Measurements from ENCODE around the gene PIGN.
"Not testable (repeated sequence)": the region's sequence is repeated elsewhere in the genome, so short reads cannot be mapped to it uniquely, and the experiment has no call there.

PIGN gene

DNA sequence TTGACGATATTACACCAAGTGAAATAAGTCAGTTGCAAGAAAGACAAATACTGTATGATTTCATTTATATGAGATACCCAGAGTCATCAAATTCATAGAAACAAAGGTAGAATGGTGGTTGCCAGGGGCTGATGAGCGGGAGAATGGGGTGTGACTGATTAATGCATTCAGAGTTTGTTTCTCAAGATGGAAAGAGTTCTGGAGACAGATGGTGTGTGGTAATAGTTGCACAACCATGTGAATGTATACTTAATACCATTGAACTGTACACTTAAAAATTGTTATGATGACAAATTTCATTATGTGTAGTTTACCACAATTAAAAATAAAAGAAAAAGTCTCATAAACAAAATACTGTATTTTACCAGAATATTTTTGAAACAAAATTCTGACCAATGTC is 117.3 kb downstream of the PIGN start:
- no peak for DNase-seq (ENCODE audit: low read depth in 3 of 3, low spot score in 1 of 3)

DNA sequence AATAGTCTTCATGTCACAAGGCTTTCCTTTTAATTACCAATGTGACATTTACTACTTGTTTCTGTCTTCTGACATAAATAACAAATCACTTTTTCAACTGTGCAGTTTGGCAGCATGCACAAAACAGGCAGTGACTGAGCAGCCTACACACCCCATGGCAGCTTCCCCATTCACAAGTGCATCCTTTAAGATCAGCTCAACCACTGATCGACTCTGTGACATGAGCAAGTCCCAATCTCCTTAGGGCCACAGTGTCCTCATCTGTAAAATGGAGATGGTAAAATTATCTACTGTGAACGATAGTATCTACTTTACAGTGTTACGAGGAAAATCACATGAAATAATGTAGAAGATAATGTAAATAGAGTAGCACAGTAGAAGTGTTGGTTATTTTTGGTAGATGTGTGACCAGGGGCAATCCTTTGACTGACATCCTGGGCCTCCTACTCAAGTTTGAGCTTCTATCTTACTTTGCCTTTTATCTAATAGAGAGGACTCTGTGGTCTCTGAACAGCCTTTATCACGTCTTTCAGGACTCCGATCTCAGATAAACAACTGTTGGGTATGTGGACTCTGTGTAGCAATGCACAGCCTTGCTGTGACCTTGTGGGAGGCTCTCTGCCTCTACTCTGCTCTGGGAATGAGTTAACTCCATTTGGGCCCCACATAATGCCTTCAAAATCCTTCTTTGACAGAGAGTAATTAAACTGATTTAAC is 120.6 kb downstream of the PIGN start:
- no peak for DNase-seq (ENCODE audit: low read depth in 3 of 3, low spot score in 1 of 3)

DNA sequence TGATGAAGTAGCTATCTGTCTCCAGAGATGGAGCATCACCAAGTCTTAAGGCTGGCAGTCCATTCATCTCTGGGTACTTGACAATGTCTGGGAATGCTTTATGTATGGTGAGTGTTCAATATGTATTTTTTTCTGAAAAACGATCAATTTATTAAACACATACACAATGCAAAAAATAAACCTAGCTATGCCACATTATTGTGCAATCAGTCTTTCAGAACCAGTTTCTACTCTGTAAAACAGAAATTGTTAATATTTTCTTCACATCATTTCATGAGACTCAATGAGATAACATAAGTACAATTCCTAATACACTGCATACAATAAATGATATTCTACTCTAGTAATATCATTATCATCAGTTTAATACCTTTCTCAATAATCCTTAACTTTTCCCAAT is 122.5 kb downstream of the PIGN start:
- DNase-seq (ENCODE audit: low read depth in 3 of 3, low spot score in 1 of 3): no peak

DNA sequence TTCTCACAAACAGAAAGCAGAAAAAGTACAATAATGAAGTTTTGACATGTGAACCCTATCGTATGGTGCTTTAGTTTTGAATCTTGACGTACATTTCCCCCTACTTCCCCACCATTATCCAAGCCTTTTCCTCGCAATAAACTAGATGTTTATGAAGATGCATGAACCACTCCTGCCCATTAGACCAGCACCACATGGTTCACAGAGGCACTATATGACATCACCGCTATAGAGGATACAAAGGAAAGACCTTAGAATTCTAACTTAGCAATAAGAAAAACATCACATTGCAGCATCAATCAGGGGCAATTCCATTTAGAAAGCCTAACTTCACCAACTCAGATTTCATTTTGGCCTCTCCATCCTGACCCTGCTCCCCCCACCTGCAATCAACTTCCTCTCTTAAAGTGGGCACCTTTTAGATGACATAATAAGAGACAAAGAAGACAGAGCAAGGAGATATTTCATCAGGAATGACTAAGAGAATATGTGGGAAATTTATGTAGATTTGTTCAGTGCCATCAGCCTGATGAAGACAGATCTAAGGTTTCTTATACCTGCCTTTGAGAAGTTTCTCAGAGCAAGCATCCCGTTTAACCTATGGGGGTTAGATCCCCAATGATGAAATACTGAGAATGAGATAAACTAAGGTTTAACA is 124.9 kb downstream of the PIGN start:
- no peak for DNase-seq (ENCODE audit: low read depth in 3 of 3, low spot score in 1 of 3)

DNA sequence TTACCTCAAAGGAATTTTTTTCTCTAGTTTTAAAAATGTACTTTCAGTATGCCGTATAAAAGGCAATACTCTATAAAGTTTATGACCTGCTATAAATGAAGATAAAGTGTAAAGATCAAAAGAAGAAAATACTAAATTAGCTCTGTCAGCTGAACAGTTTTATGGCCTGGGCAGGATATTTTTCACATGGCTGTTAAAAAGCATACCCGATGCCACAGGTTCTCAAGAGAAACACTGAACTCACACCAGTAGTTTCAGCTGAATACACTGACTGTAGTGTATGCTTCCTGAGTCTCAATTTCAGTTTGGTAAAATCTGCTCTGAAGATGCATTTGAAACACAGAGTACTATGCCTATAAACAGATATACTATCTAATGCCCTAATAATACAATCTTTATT is 126.0 kb downstream of the PIGN start:
- DNase-seq (ENCODE audit: low read depth in 3 of 3, low spot score in 1 of 3): no peak

DNA sequence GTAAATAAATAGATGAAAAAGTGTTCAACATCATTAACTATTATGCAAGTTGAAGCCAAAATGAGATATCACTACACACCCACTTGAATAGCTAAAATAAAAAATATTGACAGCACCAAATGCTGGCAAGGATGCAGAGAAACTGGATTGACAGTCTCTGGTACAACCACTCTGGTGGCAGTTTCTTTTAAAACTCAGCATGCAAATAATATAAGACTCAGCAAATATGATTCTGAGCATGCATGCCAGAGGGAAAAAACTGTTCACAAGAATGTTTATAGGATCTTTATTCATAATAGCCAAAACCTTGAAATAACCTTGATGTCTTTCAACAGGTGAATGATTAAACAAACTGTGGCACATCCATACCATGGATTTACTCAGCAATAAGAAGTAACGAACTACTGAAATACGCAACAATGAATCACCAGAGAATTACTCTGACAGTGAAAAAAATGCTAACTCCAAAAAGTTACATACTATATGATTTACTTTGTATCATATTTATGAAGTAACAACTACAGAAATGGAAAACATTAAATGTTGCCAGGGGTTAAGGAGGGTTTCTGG is 131.8 kb downstream of the PIGN start:
- no peak for DNase-seq (ENCODE audit: low read depth in 3 of 3, low spot score in 1 of 3)

DNA sequence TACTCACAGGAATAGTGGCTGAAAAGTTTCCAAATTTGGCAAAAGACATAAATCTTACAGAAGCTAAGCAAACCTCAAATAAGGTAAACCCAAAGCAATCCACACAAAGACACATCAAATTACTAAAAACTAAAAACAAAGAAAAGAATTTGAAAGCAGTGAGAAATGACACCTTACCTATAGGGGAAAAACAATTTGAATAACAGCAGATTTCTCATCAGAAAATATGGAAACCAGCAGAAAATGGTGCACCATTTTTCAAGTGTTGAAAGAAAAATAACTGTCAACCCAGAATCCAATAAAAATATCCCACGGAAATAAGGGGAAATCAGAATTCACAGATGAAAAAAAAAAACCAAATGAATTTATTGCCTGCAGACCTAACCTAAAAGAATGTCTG is 138.6 kb downstream of the PIGN start:
- DNase-seq (ENCODE audit: low read depth in 3 of 3, low spot score in 1 of 3): no peak

DNA sequence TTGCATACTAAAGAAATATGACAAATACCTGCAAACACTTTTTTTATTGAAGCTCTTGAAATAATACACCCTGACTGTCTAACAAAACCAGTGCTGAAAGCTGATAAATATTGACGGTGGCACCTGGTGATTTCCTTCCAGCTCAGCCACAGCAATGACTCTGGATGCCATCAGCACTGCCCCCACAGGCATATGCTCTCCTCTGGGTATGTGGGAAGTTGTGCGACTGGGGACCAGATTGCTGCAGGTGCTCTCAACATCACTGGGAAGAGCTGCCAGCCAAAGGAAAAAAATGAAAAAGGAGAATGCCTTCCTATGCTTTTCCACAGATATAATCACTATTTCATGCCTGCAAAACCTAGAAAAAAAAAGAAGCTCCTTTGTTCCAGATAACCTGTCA is 141.5 kb downstream of the PIGN start:
- no peak for DNase-seq (ENCODE audit: low read depth in 3 of 3, low spot score in 1 of 3)

DNA sequence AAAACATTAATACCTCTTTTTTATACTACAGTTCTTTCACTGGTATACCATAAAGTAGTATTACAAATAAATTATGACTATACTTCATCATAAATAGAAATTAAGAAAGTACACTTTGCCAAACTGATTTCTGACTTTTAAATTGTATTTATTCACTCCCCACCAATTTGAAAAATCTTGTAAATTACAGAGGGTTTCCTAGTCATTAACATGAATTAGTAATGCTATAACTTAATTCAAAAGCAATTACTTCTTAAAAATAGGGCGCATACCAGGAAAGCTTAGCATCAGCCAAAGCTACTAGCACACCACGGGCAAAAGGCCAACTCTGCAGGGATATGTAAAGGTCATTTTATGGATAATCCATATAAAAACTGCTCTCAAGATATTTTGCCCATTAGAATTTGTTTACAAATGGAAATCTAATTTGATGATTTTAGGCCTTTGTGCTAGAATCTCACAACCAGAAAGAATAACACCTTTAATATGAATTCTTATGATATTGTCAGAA is 142.3 kb downstream of the PIGN start:
- no peak for DNase-seq (ENCODE audit: low read depth in 3 of 3, low spot score in 1 of 3)

DNA sequence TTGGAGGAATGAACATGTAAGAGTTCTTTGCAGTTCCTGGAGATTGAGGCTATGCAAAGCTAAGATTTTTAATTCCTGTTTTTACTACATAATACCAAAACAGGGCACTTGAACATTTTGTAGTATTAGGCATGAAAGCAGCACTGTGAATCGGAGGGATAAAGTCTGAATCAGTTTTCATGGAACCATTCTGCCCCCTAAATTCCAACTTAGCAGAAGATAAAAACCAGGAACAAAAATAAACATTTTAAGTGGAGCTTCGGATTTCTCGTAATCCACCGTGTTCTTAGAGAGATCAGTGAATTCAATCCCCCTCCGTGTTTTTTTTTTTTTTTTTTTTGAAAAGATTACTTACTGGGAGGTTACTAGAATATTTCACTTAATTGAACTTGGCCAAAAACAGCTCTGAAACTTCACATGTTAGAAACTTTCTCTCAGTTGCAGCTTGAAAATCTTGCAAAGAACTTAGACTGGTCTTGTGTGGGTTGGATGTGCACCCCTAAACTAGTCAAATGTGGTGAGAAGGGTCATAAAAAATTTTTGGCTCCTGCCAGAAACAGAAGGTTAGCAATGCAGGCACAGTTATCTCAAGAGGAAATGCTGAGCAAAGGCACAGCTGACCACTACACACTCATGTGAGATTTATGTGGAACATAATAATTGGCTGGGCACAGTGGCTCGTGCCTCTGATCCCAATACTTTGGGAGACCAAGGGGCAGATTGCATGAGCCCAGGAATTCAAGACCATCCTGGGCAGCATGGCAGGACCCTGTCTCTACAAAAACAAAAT is 148.7 kb downstream of the PIGN start:
- no peak for DNase-seq (ENCODE audit: low read depth in 3 of 3, low spot score in 1 of 3)

DNA sequence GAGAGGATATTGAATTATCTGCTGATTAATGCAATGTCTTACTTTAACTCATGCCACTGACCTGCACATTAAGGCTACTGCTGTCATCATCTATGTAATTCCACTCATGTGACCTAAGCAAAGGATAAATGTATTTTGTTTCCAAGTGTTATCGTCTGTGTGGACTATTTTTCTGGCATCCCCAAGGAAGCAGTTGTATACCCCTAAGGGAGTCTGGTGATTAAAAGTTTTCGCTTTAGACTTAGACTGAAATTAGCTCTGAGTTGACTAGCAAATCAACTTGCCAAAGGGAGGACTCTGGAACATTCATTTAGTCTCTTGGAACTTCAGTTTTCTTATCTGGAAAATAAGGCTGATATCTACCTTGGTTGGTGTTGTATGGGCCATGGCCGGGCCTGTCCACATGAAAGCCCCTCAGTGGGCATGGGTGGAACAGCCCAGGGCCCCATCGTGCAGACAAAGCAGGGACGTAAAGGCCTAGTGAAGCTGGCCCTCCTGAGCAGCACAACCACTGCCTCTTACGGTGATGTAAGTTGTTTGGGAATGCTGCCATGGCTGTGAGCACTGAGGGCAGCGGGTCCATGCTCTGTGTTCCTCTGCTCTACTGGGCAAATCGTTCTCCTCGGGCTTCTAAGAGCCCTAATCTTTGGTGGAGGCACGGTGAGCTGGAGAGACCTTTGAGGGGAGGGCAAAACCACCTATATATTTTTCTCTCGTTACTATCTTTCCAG is 149.7 kb downstream of the PIGN start:
- DNase-seq (ENCODE audit: low read depth in 3 of 3, low spot score in 1 of 3): no peak

DNA sequence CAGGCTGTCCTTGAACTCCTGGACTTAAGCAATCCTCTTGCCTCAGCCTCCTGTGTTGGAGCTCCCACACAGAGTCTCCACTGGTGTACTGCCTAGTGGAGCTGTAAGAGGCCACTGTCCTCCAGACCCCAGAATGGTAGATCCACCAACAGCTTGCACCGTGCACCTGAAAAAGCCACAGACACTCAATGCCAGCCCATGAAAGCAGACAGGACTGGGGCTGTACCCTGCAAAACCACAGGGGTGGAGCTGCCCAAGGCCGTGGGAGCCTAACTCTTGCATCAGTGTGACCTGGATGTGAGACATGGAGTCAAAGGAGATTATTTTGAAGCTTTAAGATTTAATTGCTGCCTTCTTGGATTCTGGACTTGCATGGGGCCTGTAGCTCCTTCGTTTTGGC is 152.6 kb downstream of the PIGN start:
- DNase-seq (ENCODE audit: low read depth in 3 of 3, low spot score in 1 of 3): not testable (repeated sequence)

DNA sequence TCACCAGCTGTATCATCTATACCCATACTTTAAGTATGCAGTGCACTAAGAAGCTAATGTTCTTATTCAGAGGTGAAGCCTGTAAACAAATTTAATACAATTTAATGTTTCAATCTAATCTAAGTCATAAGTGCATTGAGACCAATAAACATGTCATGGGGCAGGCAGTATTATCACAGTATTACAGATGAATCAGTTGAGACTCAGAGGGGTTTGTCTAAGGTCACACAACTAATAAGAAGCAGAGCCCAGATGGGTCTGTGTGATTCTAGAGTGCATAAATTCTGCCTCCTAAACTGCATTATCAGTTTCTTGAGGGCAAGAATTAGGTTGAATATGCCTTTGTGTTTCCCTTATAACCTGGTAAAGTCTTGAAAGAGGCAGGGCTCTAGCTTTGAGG is 153.1 kb downstream of the PIGN start:
- no peak for DNase-seq (ENCODE audit: low read depth in 3 of 3, low spot score in 1 of 3)

DNA sequence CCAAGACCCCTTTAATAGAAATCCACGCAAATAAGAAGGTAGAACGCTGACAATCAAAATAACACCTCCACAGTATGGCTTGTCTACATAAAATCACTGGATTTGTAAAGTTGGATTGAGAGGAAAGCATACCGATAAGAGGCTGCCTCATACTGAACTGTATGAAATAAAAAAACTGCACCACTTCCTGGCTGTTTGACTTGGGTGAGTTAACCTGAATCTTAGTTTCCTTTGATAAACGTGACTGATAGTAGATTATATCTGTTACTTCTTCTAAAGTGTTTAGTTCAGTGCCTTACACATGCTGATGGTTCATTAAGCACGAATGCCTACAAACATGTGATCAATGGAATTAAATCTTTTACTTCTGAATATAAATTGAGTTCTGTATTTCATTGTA is 153.6 kb downstream of the PIGN start:
- DNase-seq (ENCODE audit: low read depth in 3 of 3, low spot score in 1 of 3): no peak

DNA sequence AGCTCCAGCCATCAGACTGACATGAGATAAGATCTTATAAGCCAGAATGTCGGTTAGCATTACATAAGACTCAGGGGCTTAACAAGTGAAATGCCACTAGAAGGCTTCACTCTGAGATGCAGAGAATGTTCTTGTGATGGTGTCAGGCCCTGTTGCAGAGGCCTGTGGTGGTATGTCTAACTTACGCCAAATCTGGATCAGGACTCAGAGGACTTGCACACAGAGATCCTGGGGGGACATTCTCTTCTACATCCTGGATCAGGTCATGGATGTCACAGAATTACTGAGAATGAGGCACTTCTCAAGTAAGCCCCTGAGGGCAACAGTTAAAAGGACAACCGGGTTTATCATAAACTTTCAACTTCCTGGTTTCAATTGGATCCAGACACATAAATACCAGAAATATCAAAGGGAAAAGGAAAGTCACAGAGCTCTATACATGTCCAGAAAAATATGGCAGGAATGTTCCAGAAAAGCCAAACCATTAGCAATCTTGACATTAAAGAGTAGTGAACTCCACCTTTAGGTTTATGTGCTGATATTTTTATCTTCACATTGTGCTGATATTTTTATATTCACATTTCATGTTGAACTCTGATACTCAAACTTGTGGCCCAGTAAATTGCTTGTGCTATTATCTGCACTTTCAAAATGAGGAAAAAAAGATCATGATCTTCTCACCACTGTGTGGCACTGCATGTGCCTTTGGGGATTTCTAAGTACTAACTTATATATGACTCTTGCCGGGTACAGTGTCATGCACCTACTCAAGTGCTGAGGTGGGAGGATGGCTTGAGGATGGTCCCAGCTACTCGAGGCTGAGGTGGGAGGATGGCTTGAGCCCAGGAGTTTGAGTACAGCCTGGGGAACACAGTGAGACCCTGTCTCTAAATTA is 156.5 kb downstream of the PIGN start:
- DNase-seq (ENCODE audit: low read depth in 3 of 3, low spot score in 1 of 3): no peak

DNA sequence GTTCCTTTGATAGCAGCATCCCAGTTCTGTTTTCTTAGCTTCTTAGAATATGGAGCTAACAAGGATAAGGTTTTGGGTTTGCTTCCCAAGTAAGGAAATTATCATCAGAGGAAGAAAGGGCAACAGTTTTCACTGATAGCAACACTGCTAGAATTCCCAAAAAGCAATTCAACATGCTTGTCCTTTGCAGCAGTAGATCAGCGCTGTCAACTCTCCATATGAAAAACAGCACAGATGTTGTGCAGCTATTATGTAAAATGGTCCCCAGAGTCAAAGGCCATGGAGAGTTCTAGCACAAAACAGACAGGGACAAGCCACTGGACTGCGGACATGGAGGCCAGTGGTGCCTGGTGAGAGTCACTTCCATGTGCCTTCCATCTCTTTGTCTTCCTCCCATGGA is 158.1 kb downstream of the PIGN start:
- DNase-seq (ENCODE audit: low read depth in 3 of 3, low spot score in 1 of 3): no peak

DNA sequence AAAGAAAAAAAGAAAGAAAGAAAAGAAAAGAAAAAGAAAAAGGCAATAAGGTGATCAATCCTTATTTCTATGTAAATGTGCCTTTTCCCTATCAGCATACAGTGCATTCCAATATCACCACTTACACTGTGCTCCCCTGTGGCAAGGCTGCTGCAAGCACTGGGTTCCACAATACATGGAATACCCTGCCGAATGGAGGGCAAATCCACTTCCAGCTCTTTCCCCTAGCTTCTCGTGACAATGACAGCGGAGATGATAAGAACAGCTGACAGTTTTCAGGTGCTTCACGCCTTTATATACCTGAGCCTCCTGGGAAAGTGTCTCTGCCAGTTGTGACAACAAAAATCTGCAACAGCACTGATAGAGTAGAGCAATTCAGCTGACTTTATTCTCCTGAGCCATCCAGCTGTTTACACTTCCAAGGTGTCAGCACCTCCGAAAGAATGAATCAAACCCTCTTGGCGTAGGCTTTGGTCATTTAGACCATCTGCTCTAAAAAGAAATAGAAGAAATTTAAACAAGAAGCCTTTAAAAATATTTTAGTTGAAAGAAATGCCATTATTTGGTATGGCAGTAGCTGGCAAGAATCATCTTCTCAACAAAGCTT is 158.8 kb downstream of the PIGN start:
- DNase-seq (ENCODE audit: low read depth in 3 of 3, low spot score in 1 of 3): no peak

DNA sequence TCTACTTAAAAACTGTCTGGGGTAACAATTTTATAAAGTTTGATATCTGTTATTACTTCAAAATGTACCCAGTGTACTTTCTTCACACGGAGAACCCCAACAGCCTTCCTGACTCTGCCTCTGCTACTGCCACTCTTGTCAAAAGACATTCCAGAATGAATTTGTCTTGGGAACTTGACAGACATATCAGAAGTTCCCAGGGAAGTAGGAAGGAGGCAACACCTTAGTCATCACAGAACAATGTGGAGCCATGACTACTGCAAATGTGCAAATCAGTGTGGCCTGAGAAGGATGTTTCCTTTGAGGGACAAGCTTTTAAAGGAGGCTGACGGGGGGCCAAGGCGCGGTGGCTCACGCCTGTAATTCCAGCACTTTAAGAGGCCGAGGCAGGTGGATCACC is 160.3 kb downstream of the PIGN start:
- no peak for DNase-seq (ENCODE audit: low read depth in 3 of 3, low spot score in 1 of 3)

DNA sequence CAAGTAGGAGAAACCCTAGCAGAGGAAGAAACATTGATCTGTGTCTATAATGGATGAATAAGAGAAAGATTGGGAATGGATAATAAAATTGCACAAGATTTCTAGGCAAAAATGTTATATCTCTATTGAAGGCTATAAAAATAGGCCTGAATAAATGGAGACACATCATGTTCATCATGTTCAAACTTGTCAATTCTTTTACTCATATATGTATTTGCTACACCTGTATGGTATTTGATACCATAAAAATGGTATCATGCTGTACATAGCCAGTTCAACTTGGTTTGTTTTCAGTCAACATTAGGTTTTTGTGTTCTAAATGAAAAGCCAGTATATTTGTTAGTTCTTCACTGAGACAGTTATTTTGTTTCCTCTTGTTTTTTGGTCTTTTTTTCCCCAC is 161.9 kb downstream of the PIGN start:
- DNase-seq (ENCODE audit: low read depth in 3 of 3, low spot score in 1 of 3): no peak

DNA sequence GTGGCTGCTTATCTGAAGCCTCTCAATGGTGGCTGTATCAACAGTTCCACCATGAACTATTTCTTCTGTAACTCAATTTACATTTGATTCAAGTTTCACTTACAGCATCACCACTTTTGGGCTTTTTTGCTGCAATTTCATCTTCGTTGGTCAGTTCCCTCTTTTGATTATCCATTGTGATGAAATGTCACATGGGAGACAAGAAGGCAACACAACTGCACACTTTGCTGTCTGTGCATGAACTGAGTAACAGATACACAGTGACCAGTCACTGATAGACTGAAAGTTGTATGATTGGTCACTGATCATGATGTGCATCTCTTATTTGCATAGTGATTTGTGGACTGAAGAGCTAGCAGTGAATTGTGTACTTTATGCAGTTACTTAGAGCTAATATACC is 163.3 kb downstream of the PIGN start:
- no peak for DNase-seq (ENCODE audit: low read depth in 3 of 3, low spot score in 1 of 3)
